Measurements from ENCODE around the gene HES1.

The HES1 gene

GRCh38 chr3:194103505-194103904 lies 32.4 kb upstream of the HES1 start:
- peak; percentile 44 for DNase-seq

DNA sequence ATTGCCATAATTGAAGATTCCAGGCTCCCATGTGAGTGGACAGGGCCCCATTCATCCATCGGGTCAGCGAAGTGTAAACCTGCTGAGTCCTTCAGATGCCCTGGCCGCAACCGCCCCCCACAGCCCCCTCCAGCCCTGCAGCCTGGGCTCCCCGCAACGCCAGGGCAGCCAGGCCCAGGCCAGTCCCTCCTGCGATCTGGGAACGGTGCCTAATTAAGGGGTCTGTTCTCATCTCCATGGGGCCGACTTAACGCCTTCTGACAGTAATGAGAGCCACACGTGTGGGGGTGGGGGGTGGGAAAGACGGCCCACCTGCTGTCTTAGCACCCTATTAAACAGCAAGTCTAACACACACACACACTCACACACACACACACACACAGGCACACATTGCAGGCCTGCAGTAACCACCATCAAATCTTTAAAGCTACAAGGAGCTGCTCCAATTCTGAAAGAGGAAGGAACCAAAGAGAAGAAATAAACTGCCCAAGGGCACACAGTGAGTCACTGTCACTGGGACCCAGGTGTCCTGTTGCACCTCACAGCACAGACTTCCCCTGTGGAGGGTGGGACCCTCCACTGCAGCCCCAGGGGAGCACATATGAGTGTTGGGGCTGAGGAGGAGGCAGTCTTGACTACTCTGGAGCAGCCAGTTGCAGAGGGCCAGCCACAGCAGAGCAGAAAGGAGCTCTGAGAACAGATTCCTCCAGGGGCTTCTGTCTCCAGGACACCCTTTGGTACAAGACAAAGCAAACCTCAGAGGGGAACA lies 31.8 kb upstream of the HES1 start:
- no peak for DNase-seq

- DNase-seq = no peak
Observed at GRCh38 chr3:194105292-194105691, 30.7 kb upstream of the HES1 start.

DNA sequence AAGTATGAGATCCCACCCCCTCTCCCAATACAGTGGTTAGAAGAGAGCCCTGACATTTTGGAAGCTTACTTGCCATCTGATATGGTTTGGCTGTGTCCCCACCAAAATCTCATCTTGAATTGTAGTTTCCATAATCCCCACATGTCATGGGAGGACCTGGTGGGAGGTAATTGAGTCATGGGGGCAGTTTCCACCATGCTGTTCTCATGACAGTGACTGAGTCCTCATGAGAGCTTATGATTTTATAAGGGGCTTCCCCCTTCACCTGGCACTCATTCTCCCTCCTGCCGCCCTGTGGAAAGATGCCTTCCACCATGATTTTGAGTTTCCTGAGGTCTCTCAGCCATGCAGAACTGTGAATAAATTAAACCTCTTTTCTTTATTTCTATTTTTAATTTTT lies 28.8 kb upstream of the HES1 start:
- DNase-seq = no peak

DNA sequence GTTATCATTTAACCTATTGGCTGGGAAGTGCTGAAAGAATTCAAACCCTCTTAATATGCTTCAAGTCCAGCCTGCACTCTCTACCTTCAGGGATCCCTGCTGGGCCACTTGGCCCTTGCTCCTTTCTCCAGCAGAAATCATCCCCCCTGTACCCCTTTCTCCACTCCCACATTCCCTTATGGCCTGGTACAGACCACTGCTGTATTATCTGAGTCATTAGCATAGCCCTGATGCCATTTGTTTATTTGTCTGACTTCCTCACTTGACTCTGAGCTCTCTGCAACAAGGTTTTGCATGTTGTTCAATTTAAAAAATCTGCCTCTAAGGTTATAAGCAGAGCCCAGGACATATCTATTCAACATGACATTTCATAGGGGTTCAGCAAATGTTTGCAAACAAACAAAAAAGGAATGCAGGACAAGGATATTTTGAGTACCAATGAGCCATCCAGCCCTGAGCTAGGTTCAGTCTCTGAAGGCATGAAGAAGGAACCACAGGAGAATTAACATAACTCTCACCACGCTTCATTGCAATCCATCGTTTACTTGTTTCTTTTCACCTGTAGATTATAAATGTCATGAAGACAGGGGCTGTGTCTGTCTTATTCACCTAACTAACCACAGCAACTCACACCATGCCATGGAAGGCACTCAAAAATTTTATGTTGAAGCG lies 26.6 kb upstream of the HES1 start:
- DNase-seq = no peak

DNA sequence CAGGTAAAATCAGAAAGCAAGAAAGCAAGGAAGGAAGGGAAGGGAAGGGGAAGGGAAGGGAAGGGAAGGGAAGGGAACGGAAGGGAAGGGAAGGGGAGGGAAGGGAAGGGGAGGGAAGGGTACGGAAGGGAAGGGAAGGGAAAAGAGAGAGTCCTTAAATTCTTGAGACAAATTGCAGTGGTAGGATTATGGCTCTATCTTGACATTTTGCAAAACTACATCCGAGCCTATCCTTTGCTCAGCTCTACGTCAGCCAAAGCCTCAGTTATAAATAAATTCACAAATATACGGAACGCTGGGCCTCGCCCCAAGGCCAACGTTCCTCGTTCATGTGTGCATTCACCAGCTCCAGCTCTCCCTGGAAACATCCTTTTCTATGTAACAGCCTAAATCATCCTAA lies 25.5 kb upstream of the HES1 start:
- no peak for DNase-seq

- no peak for DNase-seq
Observed at GRCh38 chr3:194111336-194111735, 24.6 kb upstream of the HES1 start.

DNA sequence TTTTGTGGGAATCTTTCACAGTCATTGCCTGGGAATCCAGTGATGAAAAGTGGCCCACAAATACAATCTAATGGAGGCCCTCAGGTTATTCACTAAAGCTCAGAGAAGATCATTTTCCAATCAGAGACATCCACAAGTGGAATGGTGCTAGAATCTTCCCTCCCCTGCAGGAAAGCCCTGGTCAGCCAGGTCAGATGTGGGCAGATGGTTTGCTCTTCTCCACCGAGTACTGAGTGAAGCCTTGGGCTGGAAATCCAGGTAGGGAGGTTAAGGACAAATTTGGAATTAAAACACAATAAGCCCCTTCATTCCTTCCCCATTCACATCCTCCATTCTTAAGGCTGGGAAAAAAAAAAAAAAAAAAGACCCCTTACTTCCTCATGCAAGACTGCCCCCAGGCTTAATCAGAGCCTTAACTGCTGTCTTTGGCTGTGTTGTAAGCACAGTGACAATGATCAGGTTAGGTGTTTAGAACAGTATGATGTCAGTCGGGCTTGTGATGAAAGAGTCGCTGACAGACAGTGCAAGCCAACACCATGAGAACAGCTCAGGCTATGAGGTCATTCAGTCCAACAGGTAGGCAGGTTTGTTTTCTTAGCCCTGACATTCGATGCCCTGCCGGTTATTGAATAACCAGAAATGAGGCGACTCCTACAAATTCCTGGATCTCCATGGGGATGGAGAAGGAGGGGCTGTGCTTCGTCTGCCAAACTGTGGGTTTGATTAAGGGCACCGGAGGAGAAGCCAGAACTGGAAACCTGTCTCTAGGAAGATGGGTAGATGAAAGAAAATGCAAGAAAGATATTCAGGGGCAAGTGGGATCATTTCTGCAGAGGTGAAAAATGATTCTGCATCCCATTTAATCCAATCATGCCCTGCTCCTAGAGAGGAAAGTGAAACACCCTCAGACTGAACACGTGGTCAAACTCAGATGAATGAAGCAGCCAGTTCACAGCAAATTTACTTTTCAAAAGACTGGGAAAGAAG lies 23.5 kb upstream of the HES1 start:
- DNase-seq = no peak

- no peak for DNase-seq
Observed at GRCh38 chr3:194114123-194114522, 21.8 kb upstream of the HES1 start.

- no peak for DNase-seq
Observed at GRCh38 chr3:194117104-194117845, 18.7 kb upstream of the HES1 start.

DNA sequence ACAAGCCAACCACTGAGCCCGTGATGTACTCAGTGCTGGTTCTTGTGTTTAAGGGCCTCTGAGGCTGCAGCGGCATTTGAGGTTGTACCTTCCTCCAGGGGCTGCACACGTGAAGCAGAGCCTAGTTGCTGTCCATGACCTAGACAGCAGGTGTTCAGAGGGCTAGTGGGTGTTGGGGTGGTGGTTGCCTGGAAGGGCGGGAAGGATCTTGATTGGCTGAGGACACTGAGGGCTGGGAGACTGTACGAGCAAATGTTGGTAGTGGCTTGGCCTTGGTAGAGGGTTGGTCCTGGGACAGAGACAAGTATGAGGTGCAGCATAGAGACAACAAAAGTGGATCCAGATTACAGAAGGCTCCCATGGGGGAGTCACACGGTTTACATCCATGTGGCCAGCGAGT lies 17.0 kb upstream of the HES1 start:
- DNase-seq = no peak

GRCh38 chr3:194119831-194120590 lies 15.9 kb upstream of the HES1 start:
- no peak for DNase-seq

- DNase-seq = no peak
Observed at GRCh38 chr3:194120789-194121770, 14.9 kb upstream of the HES1 start.

DNA sequence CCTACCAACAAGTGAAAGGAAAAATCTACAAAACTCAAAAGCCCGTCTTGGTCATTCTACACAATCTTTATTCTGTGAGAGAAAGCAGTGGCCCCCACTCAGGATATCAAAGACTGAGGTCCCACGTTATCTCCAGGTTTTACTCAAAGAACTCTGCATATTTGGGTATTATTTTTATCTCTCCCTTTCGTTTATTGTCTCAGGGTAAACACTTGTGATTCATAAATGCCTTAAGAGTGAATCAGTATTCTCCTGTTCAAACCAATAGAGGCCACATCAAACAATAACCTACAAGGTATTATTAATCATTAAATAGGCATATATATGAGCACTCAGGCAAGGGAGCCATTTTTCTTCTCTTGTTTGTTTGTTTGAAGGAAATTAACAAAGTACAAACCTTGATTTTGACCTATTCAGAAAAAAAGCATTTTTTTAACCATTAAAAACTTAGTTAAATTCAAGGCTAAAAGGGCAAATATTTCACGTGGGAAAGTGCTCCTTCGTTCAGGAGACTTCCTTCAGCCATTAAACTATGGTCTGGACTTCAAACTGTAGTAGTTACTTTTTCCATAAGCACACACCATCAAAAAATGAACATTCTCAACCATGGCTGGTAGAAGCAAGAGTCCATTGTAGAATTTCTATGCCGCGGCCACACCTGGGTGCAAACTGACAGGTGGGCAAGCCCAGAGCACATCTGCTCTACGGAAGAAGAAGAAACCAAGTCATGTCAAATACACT lies 13.9 kb upstream of the HES1 start:
- no peak for DNase-seq

DNA sequence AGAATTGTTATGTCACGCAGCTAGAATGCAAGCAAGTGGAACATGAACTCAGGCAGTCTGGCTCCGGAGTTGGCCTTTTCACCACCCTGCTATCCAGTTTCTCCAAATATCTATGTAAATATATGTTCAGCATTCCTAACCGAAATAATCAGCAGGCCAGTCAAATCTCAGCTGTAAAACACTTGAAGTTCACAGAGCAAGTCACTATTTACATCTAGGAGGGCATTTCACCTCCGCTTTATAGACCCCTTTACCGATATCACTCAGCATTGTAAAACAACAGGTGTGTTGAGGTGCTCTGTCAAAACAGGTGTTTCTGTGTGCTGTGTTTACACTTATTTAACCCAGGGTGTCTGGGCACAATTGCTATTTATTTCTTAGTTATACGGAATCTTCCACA lies 12.2 kb upstream of the HES1 start:
- DNase-seq = no peak

- no peak for DNase-seq
Observed at GRCh38 chr3:194124193-194124592, 11.8 kb upstream of the HES1 start.

DNA sequence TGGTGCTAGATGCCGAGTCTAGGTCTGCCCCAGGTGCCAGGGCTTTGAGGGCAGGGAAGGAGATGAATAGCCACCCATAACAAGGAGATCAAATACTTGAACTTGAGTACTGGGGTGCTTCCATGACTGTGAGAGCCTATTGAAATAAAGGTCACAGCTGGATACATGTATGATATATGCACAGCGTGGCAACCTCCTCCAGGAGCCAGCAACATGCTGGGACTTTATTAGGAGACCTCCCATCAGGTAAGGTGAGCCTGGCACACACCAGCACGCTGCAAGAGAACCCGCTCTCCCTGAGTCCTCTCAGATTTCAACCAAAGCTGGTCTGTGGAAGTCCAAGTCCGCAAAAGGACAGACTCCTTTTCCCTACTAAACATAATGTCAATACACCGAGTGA lies 10.5 kb upstream of the HES1 start:
- no peak for DNase-seq

- DNase-seq = no peak
Observed at GRCh38 chr3:194126790-194127189, 9.2 kb upstream of the HES1 start.

- DNase-seq = no peak
Observed at GRCh38 chr3:194128202-194128918, 7.6 kb upstream of the HES1 start.
